ENCODE measurements around the gene ATG2B.

The ATG2B gene

DNA sequence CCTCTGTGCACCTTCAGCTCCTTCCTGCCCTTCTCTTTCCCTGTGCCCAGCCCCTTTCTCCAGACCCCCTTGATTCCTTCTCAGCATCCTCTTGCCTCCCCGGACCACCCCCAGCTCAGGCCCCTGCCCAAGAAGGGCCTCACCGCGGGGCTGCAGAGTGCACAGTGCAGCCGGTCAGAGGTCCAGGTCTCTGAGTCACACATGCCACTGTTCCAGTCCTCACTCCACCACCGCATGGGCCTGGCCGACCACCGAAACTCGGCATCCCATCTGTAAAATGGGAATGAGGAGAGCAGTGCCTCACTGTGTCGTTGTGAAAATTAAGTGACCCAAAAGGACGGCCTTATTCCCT lies 93.8 kb downstream of the ATG2B start:
- no peak for ATAC-seq
- DNase-seq = no peak

DNA sequence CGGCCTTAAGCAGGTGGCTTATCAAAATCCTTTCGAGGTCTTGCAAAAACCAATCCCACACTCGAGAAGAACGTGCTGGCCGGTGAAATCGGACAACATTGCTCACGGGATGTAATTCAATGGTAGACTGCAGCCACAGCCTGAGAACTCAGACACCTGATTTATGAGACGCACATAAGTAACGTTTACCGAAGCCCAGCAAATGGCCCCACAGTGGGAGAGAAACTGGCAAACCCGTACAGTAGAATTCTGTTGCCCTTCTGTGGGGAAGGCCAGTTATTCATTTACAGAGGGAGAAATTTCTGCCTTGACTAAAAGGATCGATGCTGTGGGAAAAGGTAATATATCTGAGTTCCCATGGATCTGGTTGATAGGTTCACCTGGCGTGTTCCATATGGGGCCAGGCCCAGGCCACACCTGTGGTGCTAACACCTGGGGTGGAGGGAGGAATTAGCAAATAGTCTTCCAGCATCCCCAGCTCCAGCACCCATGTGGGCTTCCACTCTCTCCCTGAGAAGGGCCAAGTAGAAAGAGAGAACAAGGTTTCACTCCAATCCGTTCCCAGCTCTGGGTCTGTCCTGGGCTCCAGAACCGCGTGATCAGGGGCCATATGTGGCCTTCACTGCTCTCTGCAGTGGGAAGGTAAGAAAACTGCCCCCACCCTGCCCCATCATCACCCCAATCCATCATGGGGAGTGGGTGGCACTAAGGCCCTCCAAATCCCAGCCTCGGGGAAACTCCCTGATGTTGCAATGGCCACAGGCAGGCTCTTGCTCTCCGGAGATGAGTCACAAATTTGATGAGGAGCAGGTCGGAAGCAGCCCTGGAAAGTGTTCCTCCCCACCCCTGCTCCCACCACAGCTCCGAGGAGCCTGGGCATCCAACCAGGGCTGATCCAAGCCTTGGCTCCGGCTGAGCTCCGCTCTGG lies 94.4 kb downstream of the ATG2B start:
- ATAC-seq = no peak
- no peak for DNase-seq

DNA sequence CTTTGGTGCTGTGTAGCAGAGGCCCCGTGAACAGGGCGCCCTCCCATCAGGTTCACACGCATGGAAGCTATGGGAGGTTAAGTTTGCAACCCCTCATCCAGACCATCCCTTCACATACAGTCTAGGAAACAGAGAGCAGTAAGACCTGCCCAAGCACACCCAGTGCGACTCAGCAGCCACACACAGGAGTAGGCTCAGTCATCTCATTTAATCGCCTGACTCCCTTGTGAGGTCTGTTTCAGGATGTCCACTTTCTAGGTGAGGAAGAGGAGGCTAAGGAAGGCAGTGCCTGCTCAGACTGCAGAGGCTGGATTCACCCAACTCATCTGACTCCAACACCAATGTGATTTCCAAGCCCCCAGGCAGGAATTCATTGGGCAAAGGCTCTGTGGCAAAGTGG lies 95.2 kb downstream of the ATG2B start:
- DNase-seq (no peak), ATAC-seq (no peak)

DNA sequence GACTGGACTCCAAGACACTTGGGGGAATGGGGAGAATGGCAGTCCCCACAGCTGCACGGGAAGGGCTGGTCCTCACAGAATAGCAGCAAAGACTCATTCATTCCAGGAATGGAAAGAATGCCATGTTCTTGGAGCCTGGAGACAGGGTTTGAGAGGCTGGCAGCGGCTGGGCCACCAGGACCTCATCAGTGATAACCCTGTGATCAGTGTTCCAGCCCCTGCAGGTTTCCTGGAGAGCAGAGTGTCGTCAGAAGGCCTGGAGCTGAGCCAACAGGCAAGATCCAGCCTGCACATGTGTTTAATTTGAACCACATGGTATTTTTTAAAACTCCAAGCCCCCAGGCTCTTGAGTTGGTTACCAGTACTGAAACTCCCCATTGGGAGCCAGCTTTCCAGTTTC lies 95.8 kb downstream of the ATG2B start:
- no peak for ATAC-seq
- no peak for DNase-seq

DNA sequence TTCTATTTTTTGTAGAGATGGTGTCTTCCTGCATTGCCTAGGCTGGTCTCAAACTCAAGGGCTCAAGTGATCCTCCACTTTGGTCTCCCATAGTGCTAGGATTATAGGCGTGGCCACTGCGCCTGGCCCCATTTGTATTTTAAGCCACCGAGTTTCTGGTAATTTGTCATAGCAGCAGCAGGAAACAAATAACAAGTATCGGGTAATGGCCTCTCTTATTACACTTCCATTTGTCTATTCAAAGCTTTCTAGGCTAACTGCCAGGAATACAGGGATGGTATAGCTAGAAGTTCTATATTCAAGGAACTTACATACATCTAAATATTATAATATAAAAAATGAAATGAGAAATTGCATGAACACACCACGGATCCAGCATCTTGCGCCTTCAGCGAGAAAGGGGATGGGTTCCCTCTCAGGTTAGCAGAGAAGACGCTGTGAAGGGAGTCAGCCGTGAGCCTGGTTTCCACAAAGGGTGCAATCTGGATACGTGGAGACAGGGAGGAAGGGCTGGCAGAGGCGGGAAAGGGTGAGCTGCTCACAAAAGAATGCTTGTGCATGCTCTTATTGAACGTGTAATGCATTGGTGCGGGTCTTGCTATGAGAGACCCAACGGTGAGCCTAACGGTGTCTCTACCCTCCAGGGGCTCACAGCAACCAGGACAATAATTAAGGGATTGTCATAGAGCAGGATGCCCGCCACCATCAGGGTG lies 97.6 kb downstream of the ATG2B start:
- no peak for ATAC-seq
- no peak for DNase-seq

DNA sequence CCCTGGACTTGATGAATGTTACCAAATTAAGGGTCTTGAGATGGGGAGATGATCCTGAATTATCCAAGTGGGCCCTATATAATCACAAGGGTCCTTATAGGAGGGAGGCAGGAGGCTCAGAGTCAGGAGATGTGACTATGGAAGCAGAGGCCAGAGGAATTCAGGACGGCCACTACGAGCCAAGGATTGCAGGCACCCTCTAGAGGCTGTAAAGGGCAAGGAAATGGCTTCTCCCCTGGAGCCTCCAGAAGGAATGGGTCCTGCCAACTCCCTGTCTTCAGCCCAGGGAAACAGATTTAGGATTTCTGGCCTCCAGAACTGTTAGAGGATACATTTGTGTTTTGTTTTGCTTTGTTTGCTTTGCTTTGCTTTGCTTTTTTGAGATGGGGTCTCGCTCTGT lies 98.3 kb downstream of the ATG2B start:
- no peak for DNase-seq
- ATAC-seq = no peak

DNA sequence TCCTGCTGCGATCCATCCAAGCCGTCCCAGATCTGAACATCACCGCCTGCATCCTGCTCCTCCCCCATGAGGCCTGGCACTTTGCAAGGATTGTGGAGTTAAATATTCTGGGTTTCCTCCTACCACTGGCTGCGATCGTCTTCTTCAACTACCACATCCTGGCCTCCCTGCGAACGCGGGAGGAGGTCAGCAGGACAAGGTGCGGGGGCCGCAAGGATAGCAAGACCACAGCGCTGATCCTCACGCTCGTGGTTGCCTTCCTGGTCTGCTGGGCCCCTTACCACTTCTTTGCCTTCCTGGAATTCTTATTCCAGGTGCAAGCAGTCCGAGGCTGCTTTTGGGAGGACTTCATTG lies 99.0 kb downstream of the ATG2B start:
- DNase-seq (no peak), ATAC-seq (no peak)

DNA sequence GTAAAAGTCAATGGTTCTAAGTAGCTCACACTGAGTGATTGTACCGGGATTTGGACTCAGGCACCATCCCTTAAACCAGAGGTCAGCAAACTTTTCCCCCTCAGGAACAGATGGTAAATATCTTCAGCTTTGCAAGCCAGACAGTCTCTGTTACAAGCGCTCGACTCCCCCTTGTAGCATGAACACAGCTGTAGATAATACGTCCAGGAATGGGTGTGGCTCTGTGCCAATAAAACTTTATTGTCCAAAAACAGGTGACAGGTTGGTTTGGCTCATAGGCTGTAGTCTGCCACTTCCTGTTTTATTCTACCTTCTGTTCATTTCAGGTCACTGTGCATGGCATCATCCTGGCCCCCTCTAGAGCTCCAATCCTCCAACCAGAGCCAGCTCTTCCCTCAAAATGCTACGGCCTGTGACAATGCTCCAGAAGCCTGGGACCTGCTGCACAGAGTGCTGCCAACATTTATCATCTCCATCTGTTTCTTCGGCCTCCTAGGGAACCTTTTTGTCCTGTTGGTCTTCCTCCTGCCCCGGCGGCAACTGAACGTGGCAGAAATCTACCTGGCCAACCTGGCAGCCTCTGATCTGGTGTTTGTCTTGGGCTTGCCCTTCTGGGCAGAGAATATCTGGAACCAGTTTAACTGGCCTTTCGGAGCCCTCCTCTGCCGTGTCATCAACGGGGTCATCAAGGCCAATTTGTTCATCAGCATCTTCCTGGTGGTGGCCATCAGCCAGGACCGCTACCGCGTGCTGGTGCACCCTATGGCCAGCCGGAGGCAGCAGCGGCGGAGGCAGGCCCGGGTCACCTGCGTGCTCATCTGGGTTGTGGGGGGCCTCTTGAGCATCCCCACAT lies 99.6 kb downstream of the ATG2B start:
- ATAC-seq = no peak

DNA sequence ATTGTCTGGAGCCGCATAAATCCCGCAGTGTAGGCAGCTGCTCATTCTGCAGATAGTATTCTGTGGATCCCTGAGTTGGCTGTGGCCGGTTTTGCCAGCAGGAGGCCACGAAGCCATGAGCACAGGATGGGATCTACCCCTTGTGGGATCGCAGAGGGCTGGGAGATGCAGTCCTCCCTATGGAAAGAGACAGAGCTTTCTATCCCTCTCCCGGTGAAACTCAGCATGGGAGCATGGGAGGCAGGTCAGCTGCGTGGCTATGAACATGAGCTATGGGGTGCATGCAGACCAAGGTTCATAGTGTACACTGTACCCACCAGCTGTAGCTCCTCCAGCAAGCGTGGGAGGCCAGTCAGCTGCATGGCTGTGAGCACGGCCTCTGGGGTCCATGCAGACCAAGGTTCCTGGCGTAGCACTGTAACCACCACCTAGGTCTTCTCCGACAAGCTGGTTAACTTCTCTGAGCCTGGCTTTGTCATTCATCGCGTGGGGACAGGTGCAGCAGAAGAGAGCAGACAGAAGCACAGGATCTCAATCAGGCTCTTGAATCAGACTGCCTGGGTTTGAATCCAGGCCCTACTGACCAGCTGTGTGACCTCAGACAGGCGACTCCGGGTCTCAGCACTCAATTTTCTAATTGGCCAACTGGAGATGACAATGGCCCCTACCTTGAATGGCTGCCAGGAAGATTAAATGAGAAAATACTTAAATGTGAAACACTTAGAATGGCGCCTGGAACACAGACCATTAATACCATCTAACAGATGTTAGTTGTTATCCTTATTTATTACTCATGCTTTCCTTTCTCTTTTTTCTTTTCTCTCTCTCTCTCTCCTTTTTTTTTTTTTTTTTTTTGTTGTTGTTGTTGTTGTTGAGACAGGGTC lies 101.1 kb downstream of the ATG2B start:
- ATAC-seq = no peak
- no peak for DNase-seq

More for the DNA sequence above, 99.6 kb downstream of the ATG2B start:
- DNase-seq = no peak

DNA sequence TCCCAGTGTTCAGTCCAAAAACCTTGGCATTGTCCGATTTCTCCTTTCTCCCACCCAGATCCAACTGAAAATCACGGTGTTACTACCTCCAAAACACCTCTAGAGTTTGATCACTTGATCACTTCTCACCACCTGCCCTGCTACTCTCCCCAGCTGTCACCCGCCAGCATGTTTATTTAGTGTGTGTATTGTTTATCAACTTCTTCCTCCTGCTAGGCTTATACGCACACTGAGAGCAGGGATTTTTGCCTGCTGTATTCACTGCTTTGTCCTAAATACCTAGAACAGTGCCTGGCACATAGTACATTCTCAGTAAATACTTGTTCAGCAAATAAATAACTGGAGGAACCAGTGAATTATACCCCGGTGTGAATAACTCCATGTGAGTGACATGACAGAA lies 102.1 kb downstream of the ATG2B start:
- ATAC-seq = no peak
- no peak for DNase-seq

DNA sequence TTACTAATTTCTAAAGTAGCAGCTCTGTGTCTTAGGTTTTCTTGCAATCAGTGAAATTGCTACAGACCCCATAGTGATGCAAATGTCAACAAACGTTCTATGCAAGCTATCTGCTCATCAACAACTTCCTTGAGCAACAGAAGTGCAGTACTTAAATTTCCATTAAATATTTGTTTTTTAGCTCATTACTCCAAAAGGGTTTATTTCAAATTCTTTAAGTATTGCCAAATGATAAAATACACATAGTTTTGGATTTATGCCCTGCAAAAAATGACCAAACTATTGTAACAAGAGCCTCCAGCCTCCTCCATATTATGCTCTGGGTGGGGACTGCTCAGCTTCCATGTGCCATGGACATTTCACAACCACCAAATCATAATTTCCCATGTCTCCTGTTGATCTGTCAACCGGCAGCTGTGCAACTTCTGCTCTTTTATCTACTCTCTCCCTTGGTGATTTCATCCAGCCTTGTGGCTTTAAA lies 102.8 kb downstream of the ATG2B start:
- DNase-seq (no peak), ATAC-seq (no peak)

DNA sequence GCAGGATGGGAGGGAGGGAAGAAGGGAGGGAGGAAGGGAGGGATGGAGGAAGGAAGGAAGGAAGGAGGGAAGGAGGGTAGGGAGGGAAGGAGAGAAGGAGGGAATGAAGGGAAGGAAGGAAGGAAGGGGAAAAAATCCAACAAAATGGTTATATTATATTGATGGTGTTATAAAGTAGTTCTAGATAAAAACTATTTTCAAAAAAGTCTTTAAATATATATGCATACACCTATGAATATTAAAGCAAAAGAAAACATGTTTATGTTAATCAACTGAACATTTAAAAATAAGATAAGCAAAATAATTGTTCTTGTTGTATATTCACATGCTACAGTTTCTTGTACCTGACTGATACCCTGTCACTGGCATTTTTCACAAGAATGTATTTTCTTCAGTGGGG lies 105.2 kb downstream of the ATG2B start:
- DNase-seq (no peak), ATAC-seq (no peak)

DNA sequence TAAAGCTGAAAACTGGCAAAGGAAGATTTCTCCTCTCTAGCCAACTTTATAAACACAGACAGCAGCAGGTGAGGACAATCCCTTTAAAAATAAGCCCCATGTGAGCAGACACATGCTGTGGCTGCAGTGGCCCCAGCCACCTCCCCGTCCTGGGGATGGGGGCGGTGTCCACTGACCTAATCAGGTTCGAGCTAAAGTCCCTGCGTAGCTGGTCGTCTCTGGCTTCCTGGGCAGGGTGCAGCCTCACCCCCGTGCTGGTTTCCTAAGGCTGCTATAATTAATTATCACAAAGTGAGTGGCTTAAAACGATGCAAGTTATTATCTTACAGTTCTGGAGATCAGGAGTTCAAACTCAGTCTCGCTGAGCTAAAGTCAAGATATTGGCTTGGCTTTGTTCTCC lies 106.1 kb downstream of the ATG2B start:
- no peak for ATAC-seq

DNA sequence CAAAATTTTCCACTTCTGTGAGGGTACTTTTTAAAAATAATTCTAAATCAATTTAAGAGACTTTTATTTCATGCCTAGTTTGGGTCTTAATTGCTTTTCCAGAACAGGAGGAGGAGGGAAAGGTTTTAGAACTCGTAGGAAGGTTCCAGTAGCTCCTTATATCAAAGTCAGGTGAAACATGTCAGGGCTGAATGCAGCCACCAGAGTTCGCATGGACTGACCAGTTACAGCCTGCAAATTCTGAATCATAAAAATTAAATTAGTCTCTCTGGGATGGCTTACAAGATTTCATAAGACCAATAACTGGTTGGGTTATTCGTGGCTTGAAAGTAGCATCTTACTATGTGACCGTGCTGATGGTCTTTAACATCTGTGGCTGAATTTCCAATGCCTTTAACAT lies 106.7 kb downstream of the ATG2B start:
- DNase-seq (no peak), ATAC-seq (no peak)

More for the DNA sequence above, 106.1 kb downstream of the ATG2B start:
- no peak for DNase-seq

DNA sequence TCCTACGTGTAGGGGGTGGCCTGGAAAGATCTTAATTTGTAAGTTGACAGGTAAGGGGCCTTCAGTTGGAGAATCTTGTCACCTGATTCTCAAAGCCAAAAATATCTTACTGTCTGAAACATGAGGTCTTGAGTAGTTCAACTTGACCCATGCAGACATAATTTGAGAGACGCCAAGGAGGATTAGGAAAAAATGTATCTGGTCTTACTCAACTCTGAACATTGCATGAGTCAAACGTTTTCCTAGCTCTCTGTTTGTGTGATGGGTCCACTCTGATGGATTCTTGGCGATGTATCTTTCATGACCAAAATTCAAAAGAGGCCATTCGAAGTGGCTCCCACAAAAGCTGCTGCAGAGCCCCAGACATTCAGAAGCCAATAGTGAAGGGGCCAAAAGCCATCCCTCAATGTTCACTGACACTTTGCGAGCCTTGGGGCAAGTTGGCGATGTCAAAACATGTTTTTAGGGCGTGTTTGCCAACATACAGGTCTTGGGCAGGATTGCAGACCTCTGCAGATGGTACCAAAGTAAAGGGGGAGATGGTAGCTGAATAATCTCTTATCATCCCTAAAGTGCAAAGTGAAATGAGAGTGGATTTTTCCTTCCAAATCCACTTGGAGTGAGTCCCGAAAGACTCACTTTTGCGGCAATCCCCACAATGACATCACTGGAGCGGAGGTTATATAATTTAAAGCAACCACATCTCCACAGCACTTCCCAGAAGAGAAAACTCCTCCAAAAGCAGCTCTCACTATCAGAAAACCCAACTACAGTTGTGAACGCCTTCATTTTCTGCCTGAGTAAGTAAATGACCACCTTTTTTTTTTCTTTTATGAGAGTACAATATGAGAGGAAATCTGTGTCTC lies 107.4 kb downstream of the ATG2B start, which contains the start of gene BDKRB1:
BDKRB1 (plus strand) TSS at position 710 of the 866 bp plus-strand sequence. CDS start 7,473 bp downstream, outside the sequence.
- ATAC-seq (no peak), DNase-seq (no peak)

DNA sequence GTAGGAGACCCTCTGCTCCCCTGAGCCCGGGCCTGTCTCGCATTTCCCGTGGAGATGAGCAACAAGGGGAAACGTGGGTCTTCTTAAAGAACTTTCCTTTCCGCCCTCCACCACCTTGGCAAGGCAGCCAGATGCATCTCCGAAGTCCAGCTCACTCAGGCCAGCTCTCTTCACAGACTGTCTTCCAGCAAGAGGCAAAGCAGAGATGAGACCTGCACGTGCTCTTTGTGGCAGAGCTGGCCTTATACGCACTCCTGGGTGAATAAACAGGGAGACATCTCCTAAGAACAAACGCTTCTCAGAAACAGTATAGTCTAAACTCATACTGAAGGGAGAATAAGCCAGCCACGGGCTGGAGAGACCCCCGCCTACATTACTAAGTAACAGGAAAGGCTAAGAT lies 108.5 kb downstream of the ATG2B start:
- ATAC-seq (no peak), DNase-seq (no peak)

DNA sequence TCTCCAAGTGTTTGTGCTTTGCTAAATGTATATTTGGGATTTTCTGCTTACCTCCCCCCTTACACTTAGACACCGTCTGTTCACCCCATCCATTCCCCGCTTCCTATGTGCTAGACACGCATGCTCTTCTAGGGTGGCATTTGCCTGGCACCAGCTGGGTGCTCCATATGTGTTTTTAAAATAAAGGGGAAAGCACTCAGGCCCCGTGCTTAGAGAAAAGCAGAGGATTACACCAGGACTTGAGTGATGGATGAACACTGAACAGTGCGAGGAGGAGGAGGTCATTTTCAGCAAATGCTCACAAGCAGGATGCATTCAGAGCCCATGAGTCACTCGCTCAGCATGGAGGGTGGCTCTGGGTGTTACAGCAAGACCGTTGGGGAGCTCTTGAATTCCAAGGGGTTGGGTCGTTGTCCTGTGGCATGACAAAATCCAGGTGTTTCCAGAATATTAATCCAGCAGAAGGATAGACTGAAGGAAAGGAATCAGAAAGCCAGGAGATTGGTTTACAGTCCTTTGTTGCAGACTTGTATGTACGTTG lies 110.1 kb downstream of the ATG2B start:
- ATAC-seq (no peak), DNase-seq (no peak)

DNA sequence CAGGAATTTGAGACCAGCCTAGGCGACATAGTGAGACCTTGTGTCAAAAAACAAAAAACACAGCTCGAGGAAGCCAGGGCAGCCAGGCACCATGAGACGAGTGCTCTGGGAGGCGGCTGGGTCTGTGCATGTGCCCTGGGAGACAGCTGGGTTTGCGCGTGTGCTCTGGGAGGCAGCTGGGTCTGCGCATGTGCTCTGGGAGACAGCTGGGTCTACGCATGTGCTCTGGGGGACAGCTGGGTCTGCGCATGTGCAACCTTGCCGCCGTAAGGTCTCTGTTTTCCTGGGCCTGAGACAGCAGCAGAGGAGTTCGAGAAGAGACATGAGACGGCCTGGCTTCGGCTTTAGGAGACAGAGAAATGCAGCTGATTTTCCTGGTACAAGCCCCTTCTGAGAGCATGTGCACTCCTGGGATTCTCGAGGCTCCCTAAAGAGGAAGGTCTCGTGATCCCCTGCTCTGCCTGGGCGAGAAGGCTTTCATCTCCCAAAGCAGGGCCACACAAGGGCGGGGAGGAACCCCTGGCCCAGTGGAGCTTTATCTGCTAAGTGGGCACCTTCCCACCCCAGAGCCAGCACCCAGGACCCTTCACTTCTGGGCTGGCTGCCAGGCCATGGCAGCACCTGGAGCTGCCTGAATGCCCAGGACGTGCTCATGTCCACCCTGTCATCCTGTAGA lies 110.7 kb downstream of the ATG2B start:
- ATAC-seq = no peak
- no peak for DNase-seq

DNA sequence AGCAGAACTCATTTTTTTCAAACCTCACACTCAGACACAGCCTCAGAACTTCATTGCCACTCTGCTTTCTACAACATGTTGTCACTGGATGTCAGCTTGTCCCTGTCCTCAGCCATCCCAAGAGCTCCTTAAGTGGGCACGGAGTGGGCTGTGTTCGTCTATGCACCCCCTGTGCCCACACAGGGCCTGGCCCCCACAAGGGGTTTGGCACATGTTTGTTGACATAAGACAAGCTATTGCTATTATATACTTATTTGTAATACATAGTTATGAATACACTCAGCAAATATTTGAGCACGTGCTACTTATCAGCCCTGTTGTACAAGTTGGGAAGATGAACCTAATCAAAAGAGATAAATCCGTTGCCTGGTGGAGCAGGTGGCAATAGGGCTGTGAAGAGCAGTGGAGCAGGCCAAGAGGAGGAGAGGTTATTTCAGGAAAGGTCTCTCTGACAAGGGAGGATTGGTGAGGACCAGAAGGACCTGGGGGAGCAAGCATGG lies 111.4 kb downstream of the ATG2B start:
- DNase-seq = no peak
- no peak for ATAC-seq

All from stimulated activated naive CD8-positive, alpha-beta T cell treated with anti-CD3 and anti-CD28 coated beads, Interleukin-15, Interleukin-2, amounts not matched to agents 100 U/mL and 50 U/mL, for 24 hours (primary cell).